ENCODE measurements around the gene CIPC. TPM values are rescaled to one million over a fixed set of nuclear protein-coding genes. Genes with fewer than 3 reads are reported as not detected.

CIPC gene
- total and polyA plus RNA-seq, 5 donors = 28.1 to 73.1 (median 64.4) TPM

DNA sequence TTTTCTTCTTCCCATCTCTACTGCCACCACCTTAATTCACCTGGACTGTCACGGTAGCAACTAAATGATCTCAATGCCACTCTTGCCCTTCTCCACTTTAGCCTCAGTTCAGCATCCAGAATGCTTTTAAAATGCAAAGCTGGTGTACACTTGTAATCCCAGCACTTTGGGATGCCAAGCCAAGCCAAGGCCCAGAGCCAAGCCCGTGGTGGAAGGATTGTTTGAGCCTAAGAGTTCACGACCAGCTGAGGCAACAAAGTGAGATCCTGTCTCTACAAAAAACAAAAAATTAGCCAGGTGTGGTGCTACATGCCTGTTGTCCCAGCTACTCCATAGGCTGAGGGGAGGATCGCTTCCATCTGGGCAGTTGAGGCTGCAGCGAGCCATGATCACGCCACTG lies 5.9 kb downstream of the CIPC start:
- no peak for ATAC-seq
- Histone ChIP-seq H3K4me3 (ENCODE audit: low read length) (no peak overlapping the region), H3K9me3 (ENCODE audit: control insufficient read depth, low read length) (no peaks in the 10 kb centered on the region), H3K27me3 (ENCODE audit: control insufficient read depth, insufficient read depth) (no peaks in the 10 kb centered on the region), H3K4me1 (ENCODE audit: control insufficient read depth, insufficient read depth, low read length) (peaks cover 17% of the 10 kb centered on the region), H3K27ac (ENCODE audit: low read length) (peak overlapping the region; percentile 29)
- WGBS = 86% methylated on average over 6 of the region's 6 CpGs
- intact Hi-C loops (cut with DNase I) = no loop called here
- peak in 1 of 3 donors; percentile 50 for DNase-seq

DNA sequence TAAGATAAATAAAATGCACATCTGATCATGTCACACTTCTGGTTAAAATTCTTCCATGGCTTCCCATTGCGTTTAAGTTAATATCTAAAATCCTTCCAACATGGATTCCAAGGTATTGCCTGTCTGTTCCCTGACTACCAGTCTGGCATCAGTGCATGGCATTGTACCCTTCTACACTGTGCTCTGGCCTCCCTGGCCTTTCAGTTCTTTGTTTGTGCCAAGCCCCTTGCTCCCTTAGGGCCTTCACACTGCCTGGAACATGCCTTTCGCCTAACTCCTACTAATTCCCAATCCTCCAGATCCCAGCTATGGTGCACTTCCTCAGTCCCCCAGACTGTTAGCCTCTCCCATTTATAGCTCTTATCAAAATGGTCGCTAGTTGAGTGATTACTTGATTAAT lies 6.3 kb downstream of the CIPC start:
- ATAC-seq (no peak), DNase-seq (no peak)
- Histone ChIP-seq H3K4me1 (ENCODE audit: control insufficient read depth, insufficient read depth, low read length) (peaks cover 15% of the 10 kb centered on the region), H3K4me3 (ENCODE audit: low read length) (no peak overlapping the region), H3K27ac (ENCODE audit: low read length) (peak overlapping the region; percentile 55), H3K9me3 (ENCODE audit: control insufficient read depth, low read length) (no peaks in the 10 kb centered on the region), H3K27me3 (ENCODE audit: control insufficient read depth, insufficient read depth) (no peaks in the 10 kb centered on the region)
- intact Hi-C loops (cut with DNase I) = no loop called here
- 65% methylated on average over 3 of the region's 3 CpGs for WGBS

DNA sequence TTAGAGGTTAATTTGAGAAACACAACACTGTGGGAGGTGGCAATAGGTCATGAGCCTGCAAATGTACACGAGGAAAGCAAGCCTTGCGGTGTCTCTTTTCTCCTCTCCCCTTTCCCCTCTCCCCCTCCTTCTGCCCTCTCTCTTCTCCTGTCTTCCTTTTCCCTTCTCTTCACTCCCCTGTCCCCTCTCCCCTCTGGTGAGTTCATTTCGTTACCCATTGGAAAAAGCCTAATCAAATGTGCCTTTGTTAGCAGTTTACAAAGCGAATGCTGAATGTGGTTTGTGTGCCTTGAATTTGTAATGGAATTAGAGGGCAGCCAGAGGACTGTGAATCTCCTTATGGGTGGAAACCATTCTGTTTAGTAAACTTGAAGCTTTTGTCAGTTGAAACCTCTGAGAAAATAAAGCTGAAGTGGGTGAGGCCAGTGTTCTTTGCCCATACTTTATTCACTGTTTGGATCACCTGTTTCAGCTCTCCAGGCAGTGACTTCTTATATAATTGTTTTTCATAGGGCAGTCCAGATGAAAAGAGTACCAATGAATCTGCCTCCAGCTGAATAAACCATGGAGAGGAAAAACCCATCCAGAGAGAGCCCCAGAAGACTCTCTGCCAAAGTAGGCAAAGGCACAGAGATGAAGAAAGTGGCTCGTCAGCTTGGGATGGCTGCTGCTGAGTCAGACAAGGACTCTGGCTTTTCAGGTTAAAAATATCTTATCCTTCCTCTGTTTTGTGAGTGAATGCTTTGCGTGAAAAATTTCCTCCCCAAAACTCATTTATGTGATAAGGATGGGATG lies 7.3 kb downstream of the CIPC start:
- ATAC-seq (no peak), DNase-seq (no peak)
- Histone ChIP-seq H3K27me3 (ENCODE audit: control insufficient read depth, insufficient read depth) (no peaks in the 10 kb centered on the region), H3K4me1 (ENCODE audit: control insufficient read depth, insufficient read depth, low read length) (peaks cover 15% of the 10 kb centered on the region), H3K9me3 (ENCODE audit: control insufficient read depth, low read length) (no peaks in the 10 kb centered on the region), H3K4me3 (ENCODE audit: low read length) (no peak overlapping the region), H3K27ac (ENCODE audit: low read length) (peak overlapping the region; percentile 92)
- intact Hi-C loops (cut with DNase I) = no loop called here
- 60% methylated on average over 6 of the region's 6 CpGs for WGBS

DNA sequence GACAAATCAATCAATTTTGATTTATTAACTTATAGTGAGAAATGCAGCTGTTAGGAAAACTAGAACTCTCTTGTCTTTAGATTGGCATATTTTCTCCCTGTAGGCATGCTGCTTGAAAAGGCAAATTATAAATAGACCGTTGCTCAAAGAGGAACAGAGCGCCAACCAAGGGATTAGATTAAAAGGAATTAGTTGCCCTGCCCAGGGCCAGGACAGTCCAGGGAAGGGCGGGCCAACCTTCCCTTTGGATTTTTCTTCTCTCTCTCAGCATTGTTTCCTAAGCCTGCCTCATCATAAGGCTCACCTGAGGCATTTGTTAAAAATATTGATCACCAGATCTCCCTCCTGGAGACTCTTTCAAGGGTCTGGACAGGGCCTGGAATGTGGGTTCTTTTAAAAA lies 8.6 kb downstream of the CIPC start:
- Histone ChIP-seq H3K27me3 (ENCODE audit: control insufficient read depth, insufficient read depth) (no peaks in the 10 kb centered on the region), H3K4me1 (ENCODE audit: control insufficient read depth, insufficient read depth, low read length) (peaks cover 18% of the 10 kb centered on the region), H3K9me3 (ENCODE audit: control insufficient read depth, low read length) (no peaks in the 10 kb centered on the region), H3K4me3 (ENCODE audit: low read length) (no peak overlapping the region), H3K27ac (ENCODE audit: low read length) (peak overlapping the region; percentile 82)
- 59% methylated on average over 3 of the region's 3 CpGs for WGBS
- ATAC-seq (peak; percentile 47 to 54), DNase-seq (no peak)
- intact Hi-C loops (cut with DNase I) = no loop called here

DNA sequence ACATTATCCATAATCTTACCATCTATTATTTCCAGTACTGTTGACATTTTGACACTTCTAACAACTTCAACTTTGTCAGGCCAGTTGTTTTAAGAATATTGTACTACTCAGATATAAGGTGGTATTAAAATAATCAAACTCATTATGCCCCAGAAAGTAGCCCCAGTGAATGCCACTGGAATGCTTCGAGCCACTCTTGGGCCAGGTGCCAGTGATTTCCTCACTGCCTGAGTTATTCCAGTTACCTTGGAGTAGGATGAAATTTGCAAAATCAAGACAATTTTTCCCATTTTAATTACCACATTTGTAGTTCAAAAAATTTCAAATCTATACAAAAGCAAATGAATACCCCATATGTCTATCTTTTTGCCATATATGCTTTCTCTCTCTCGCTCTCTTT lies 9.2 kb downstream of the CIPC start:
- Histone ChIP-seq H3K4me1 (ENCODE audit: control insufficient read depth, insufficient read depth, low read length) (peaks cover 18% of the 10 kb centered on the region), H3K27ac (ENCODE audit: low read length) (peak overlapping the region; percentile 53), H3K27me3 (ENCODE audit: control insufficient read depth, insufficient read depth) (no peaks in the 10 kb centered on the region), H3K9me3 (ENCODE audit: control insufficient read depth, low read length) (no peaks in the 10 kb centered on the region), H3K4me3 (ENCODE audit: low read length) (no peak overlapping the region)
- intact Hi-C loops (cut with DNase I) = no loop called here
- ATAC-seq = no peak
- WGBS = 68% methylated on average over 2 of the region's 2 CpGs
- DNase-seq = peak in 2 of 3 donors; percentile 39 to 71

DNA sequence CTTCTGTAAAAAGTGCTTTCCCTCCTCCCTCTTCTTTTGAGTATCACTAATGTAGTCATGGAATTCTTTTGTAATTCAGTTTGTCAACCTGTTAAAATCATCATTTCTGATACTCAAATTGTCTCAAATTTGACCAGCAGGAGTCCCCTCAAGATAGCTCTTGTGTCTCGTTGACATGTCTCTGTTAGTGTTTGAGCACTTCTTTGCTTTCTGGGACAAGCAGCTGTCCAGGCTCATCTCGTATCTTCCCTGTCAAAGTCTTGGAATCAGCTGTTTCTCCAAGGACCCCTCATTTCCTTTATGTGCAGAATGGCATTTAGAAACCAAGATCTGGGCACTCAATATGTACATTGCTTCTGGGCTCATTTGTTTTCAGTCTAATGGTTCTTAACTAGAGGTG lies 10.7 kb downstream of the CIPC start:
- Histone ChIP-seq H3K4me1 (ENCODE audit: control insufficient read depth, insufficient read depth, low read length) (peaks cover 14% of the 10 kb centered on the region), H3K27ac (ENCODE audit: low read length) (no peak overlapping the region), H3K4me3 (ENCODE audit: low read length) (no peak overlapping the region), H3K9me3 (ENCODE audit: control insufficient read depth, low read length) (no peaks in the 10 kb centered on the region), H3K27me3 (ENCODE audit: control insufficient read depth, insufficient read depth) (no peaks in the 10 kb centered on the region)
- WGBS = 62% methylated on average over 2 of the region's 2 CpGs
- ATAC-seq (no peak), DNase-seq (no peak)
- intact Hi-C loops (cut with DNase I) = no loop called here

DNA sequence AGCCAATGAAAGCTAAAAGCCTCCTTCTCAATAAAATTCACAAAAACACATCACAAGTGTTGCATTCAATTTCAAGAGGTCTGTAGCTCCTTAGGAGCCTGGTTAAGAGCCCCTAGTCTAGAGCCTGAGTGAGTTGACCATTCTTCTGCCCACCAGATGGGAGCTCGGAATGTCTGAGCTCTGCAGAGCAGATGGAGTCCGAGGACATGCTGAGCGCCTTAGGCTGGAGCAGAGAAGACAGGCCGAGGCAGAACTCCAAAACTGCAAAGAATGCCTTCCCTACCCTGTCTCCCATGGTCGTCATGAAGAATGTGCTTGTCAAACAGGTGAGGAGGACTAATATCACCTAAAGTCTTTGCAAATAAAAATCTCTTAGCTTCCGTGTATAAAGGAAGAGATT lies 11.6 kb downstream of the CIPC start:
- Histone ChIP-seq H3K27ac (ENCODE audit: low read length) (no peak overlapping the region), H3K4me3 (ENCODE audit: low read length) (no peak overlapping the region), H3K4me1 (ENCODE audit: control insufficient read depth, insufficient read depth, low read length) (peaks cover 7% of the 10 kb centered on the region), H3K9me3 (ENCODE audit: control insufficient read depth, low read length) (no peaks in the 10 kb centered on the region), H3K27me3 (ENCODE audit: control insufficient read depth, insufficient read depth) (no peaks in the 10 kb centered on the region)
- intact Hi-C loops (cut with DNase I) = no loop called here
- no peak for ATAC-seq
- DNase-seq = no peak
- 80% methylated on average over 6 of the region's 6 CpGs for WGBS

DNA sequence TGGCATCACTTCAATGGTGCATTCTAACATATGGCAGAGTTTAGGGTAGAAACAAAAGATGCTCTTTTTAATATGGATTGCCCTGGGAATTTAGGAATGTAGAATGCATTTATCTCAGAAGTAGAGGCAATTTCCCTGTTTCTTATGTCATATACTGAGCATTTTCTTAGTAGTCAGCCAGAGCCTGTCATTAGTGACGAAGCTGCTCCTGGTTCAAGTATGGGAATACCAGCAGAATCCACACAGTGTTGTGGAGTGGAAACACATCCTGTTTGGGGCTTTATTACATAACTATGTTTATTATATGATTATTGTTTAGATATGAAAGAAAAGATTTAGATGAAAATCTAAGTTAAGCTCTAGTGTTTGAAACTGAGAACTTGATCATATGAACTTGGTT lies 12.2 kb downstream of the CIPC start:
- WGBS = 70% methylated on average over 1 of the region's 1 CpG
- intact Hi-C loops (cut with DNase I) = no loop called here
- Histone ChIP-seq H3K4me3 (ENCODE audit: low read length) (no peak overlapping the region), H3K9me3 (ENCODE audit: control insufficient read depth, low read length) (no peaks in the 10 kb centered on the region), H3K27ac (ENCODE audit: low read length) (no peak overlapping the region), H3K4me1 (ENCODE audit: control insufficient read depth, insufficient read depth, low read length) (peaks cover 3% of the 10 kb centered on the region), H3K27me3 (ENCODE audit: control insufficient read depth, insufficient read depth) (no peaks in the 10 kb centered on the region)
- DNase-seq (no peak), ATAC-seq (no peak)

DNA sequence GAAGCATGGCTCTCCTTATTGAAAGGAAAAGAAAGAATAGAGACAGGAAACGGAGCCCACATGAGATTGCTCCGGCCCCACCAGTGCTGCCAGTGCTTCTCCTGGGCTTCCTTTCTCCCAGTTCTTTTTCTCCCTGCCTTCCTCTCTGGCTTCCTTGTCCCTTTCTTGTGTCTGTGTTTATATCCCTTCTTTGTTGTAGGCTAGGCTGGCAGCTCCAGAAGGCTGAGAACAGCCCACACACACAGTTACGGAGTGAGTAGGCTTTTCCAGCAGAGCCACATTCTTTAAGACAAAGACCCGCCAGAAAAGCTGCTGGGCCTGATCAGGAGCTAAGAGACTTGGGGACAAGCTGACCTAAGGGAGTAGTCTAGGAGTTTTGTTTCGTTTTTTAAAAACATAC lies 13.0 kb downstream of the CIPC start:
- 27% methylated on average over 5 of the region's 5 CpGs for WGBS
- H3K9me3 ChIP-seq (ENCODE audit: control insufficient read depth, low read length) = no peaks in the 10 kb centered on the region
- no peak overlapping the region for H3K4me3 ChIP-seq (ENCODE audit: low read length)
- intact Hi-C loops (cut with DNase I) = no loop called here
- H3K4me1 ChIP-seq (ENCODE audit: control insufficient read depth, insufficient read depth, low read length) = peaks cover 3% of the 10 kb centered on the region
- H3K27ac ChIP-seq (ENCODE audit: low read length) = peak overlapping the region; percentile 96
- ATAC-seq (peak; percentile 59 to 61), DNase-seq (no peak)
- H3K27me3 ChIP-seq (ENCODE audit: control insufficient read depth, insufficient read depth) = no peaks in the 10 kb centered on the region

DNA sequence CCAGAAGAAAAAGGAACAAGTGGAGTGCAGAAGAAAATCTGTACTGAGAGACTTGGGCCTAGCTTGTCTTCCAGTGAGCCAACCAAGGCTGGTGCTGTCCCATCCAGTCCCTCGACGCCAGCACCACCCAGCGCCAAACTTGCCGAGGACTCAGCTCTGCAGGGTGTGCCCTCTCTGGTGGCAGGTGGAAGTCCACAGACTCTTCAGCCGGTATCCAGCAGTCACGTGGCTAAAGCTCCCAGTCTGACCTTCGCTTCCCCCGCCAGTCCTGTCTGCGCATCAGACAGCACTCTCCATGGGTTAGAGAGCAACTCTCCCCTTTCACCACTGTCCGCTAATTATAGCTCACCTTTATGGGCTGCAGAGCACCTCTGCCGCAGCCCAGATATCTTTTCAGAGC lies 15.6 kb downstream of the CIPC start:
- peak; percentile 80 to 85 for ATAC-seq
- H3K27me3 ChIP-seq (ENCODE audit: control insufficient read depth, insufficient read depth) = no peaks in the 10 kb centered on the region
- intact Hi-C loops (cut with DNase I) = no loop called here
- no peaks in the 10 kb centered on the region for H3K9me3 ChIP-seq (ENCODE audit: control insufficient read depth, low read length)
- 67% methylated on average over 11 of the region's 11 CpGs for WGBS
- peaks cover 5% of the 10 kb centered on the region for H3K4me1 ChIP-seq (ENCODE audit: control insufficient read depth, insufficient read depth, low read length)
- H3K4me3 ChIP-seq (ENCODE audit: low read length) = no peak overlapping the region
- DNase-seq = peak in 2 of 3 donors; percentile 70 to 78
- H3K27ac ChIP-seq (ENCODE audit: low read length) = peak overlapping the region; percentile 80

DNA sequence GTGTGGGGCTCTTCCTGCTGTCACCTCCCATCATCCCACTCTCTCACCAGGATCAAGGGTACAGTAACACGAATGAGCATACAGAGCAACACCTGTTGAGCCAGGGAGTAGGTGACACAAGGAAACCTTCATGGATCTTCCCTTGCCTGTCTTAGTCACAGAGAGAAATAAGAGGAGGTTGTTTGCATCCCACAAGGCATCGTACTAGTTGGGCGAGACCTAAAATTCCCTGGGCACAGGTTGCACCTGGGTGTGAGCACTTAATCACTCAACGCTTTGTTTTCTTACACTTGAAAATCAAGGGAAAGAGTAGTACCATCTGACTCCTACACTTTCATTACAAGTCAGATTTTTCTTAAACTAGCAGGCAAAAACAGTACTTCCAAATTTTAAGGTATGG lies 16.6 kb downstream of the CIPC start:
- Histone ChIP-seq H3K4me1 (ENCODE audit: control insufficient read depth, insufficient read depth, low read length) (peaks cover 5% of the 10 kb centered on the region), H3K9me3 (ENCODE audit: control insufficient read depth, low read length) (no peaks in the 10 kb centered on the region), H3K4me3 (ENCODE audit: low read length) (no peak overlapping the region), H3K27me3 (ENCODE audit: control insufficient read depth, insufficient read depth) (no peaks in the 10 kb centered on the region), H3K27ac (ENCODE audit: low read length) (peak overlapping the region; percentile 64)
- WGBS = 87% methylated on average over 4 of the region's 4 CpGs
- DNase-seq = no peak
- intact Hi-C loops (cut with DNase I) = no loop called here
- ATAC-seq = no peak

Data from right cardiac atrium (tissue), 5 donors.